Neural cell (in vitro differentiated cells): Measurements from ENCODE around the gene PMM2. TPM values are rescaled to one million over a fixed set of nuclear protein-coding genes. Genes with fewer than 3 reads are reported as not detected.

Experiments
- H2AFZ ChIP-seq: fragments of 200-600, 300-800 bp; sonication (generic), shearing (Covaris generic); 2 replicates; pipeline ENCODE4 v1.6.0; 2014; ENCODE audit warnings: low read depth, mild to moderate bottlenecking, antibody characterized with exemption, low read length, moderate library complexity
- H3F3A ChIP-seq: fragments of 200-600 bp; shearing (Covaris generic); 2 replicates; pipeline ENCODE4 v1.6.1; 2016; ENCODE audit warnings: mild to moderate bottlenecking, moderate library complexity, mixed read lengths, antibody characterized with exemption, low read length; ENCODE audit not compliant: insufficient read depth, poor library complexity, severe bottlenecking
- H3K27ac ChIP-seq: fragments of 200-600, 300-800 bp; sonication (generic), shearing (Covaris generic); 2 replicates; pipeline ENCODE4 v1.5.1; 2014; ENCODE audit warnings: mild to moderate bottlenecking, low read length, moderate library complexity
- H3K27me3 ChIP-seq: fragments of 300-800, 200-600 bp; sonication (generic), shearing (Covaris generic); 2 replicates; pipeline ENCODE4 v1.6.0; 2014; ENCODE audit warnings: mild to moderate bottlenecking, low read depth, low read length, moderate library complexity; ENCODE audit not compliant: insufficient read depth
- H3K36me3 ChIP-seq: fragments of 300-800, 200-600 bp; sonication (generic), shearing (Covaris generic); 2 replicates; pipeline ENCODE4 v1.5.1; 2014; ENCODE audit warnings: mild to moderate bottlenecking, antibody characterized with exemption, low read length, moderate library complexity; ENCODE audit not compliant: insufficient read depth
- H3K4me2 ChIP-seq: fragments of 300-800, 200-600 bp; sonication (generic), shearing (Covaris generic); 2 replicates; pipeline ENCODE4 v1.6.0; 2014; ENCODE audit warnings: mild to moderate bottlenecking, low read length
- H3K4me3 ChIP-seq: fragments of 300-800, 200-600 bp; sonication (generic), shearing (Covaris generic); 2 replicates; pipeline ENCODE4 v1.5.1; 2014; ENCODE audit warnings: mild to moderate bottlenecking, low read length, moderate library complexity
- H3K79me2 ChIP-seq: fragments of 200-600 bp; shearing (Covaris generic); replicated peaks from 2 replicates; pipeline ENCODE4 v1.6.0; 2014; ENCODE audit warnings: mild to moderate bottlenecking, low read length, moderate library complexity; ENCODE audit not compliant: insufficient read depth
- H3K9ac ChIP-seq: fragments of 300-800, 200-600 bp; sonication (generic), shearing (Covaris generic); 2 replicates; pipeline ENCODE4 v1.6.1; 2016; ENCODE audit warnings: mild to moderate bottlenecking, low read length, mixed read lengths
- H3K9me2 ChIP-seq: fragments of 200-600 bp; shearing (Covaris generic); 2 replicates; pipeline ENCODE4 v1.6.1; 2016; ENCODE audit warnings: mild to moderate bottlenecking, low read length, mixed read lengths; ENCODE audit not compliant: insufficient read depth
- H3K9me3 ChIP-seq: fragments of 200-600, 300-800 bp; sonication (generic), shearing (Covaris generic); 2 replicates; pipeline ENCODE4 v1.6.1; 2016; ENCODE audit warnings: mild to moderate bottlenecking, mixed run types, low read length, moderate library complexity, mixed read lengths
- H4K20me1 ChIP-seq: fragments of 200-600 bp; shearing (Covaris generic); 2 replicates; pipeline ENCODE4 v1.6.1; 2016; ENCODE audit warnings: mild to moderate bottlenecking, mixed run types; ENCODE audit not compliant: insufficient read depth
- CTCF ChIP-seq: fragments of 450-650 bp; IDR thresholded peaks from 2 replicates; pipeline ENCODE4 v1.5.1; 2014; ENCODE audit warnings: antibody characterized with exemption, mild to moderate bottlenecking, moderate library complexity; ENCODE audit not compliant: poor library complexity, severe bottlenecking
- EP300 ChIP-seq: fragments of 450-650 bp; conservative IDR thresholded peaks from 2 replicates; pipeline ENCODE4 v1.6.1; 2014; ENCODE audit warnings: antibody characterized with exemption, mild to moderate bottlenecking, moderate library complexity; ENCODE audit not compliant: poor library complexity, severe bottlenecking
- EZH2 ChIP-seq: fragments of 200-600, 300-800 bp; shearing (Covaris generic), sonication (generic); IDR thresholded peaks from 2 replicates; pipeline ENCODE4 v1.6.1; 2014; ENCODE audit warnings: antibody characterized with exemption, low read length, borderline replicate concordance, mild to moderate bottlenecking; ENCODE audit not compliant: insufficient read depth, poor library complexity, severe bottlenecking
- MXI1 ChIP-seq: fragments of 450-650 bp; conservative IDR thresholded peaks from 2 replicates; pipeline ENCODE4 v1.6.1; 2014; ENCODE audit warnings: antibody characterized with exemption, mild to moderate bottlenecking; ENCODE audit not compliant: poor library complexity, severe bottlenecking
- POLR2AphosphoS5 ChIP-seq: IDR thresholded peaks from 2 replicates; pipeline ENCODE4 v1.6.1; 2012
- RAD21 ChIP-seq: fragments of 450-650 bp; conservative IDR thresholded peaks from 2 replicates; pipeline ENCODE4 v1.6.1; 2014; ENCODE audit warnings: antibody characterized with exemption, mild to moderate bottlenecking, moderate library complexity
- REST ChIP-seq: IDR thresholded peaks from 2 replicates; pipeline ENCODE4 v1.6.1; 2012; ENCODE audit warnings: borderline replicate concordance
- SMC3 ChIP-seq: fragments of 450-650 bp; conservative IDR thresholded peaks from 2 replicates; pipeline ENCODE4 v1.6.1; 2014; ENCODE audit warnings: antibody characterized with exemption, mild to moderate bottlenecking, moderate library complexity; ENCODE audit not compliant: poor library complexity
- TAF1 ChIP-seq: IDR thresholded peaks from 2 replicates; pipeline ENCODE4 v1.6.1; 2012; ENCODE audit warnings: low read depth
- polyA plus RNA-seq: library from polyadenylated mRNA; depleted of rRNA; stranded (reverse); fragments of >200 nt; gene quantifications from 2 replicates; pipeline ENCODE4 v1.2.3, GENCODE V29; 2014

PMM2 gene
- polyA plus RNA-seq, 1 donor from 2014 or later: 20.2 TPM

GRCh38 chr16:8878523-8878911, 80.9 kb downstream of the PMM2 start:
- no peaks in the 10 kb centered on the region for H4K20me1 ChIP-seq
- H3K9me3 ChIP-seq: no peaks in the 10 kb centered on the region

DNA sequence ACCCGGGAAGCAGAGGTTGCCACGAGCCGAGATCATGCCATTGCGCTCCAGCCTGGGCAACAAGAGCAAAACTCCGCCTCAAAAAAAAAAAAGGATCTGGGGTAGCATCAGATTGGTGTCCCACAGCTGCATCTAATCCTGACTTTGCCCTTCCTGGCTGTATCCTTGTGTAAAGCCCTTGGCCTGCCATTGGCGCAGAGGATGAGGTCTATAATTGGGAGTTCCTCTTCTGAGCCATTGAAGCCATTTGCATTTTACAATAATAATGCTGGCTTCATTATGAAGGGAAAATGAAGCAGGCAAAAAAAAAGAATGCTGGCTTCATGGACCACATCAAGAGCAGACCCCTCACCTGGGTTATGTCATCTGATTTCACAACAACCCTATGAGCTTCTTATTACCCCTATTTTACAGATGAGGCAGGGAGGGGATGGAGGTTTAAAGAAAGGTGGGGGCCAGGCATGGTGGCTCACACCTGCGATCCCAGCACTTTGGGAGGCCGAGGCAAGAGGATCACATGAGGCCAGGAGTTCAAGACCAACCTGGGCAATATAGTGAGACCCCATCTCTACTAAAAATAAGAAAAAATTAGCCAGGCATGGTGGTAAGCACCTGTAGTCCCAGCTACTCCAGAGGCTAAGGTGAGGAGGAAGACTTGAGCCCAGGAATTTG, 83.3 kb downstream of the PMM2 start:
- no peak overlapping the region for H3K4me3 ChIP-seq
- no peaks in the 10 kb centered on the region for H3K79me2 ChIP-seq
- TF ChIP-seq REST (no peak), SMC3 (no peak), RAD21 (no peak), POLR2AphosphoS5 (no peak), TAF1 (no peak)
- no peak overlapping the region for H3K27ac ChIP-seq
- H3K9me3 ChIP-seq: no peaks in the 10 kb centered on the region
- H4K20me1 ChIP-seq: no peaks in the 10 kb centered on the region
- no peaks in the 10 kb centered on the region for H3K36me3 ChIP-seq
- no peak overlapping the region for H3K9ac ChIP-seq
- H3K4me2 ChIP-seq: no peak overlapping the region
- no peaks in the 10 kb centered on the region for H3F3A ChIP-seq
- H3K27me3 ChIP-seq: no peaks in the 10 kb centered on the region
- H3K9me2 ChIP-seq: no peaks in the 10 kb centered on the region
- no peak overlapping the region for H2AFZ ChIP-seq

More at GRCh38 chr16:8878523-8878911, 80.9 kb downstream of the PMM2 start:
- H3K9ac ChIP-seq: no peak overlapping the region
- no peak overlapping the region for H3K27ac ChIP-seq
- no peak overlapping the region for H3K4me3 ChIP-seq
- H3K36me3 ChIP-seq: no peaks in the 10 kb centered on the region
- no peak overlapping the region for H3K4me2 ChIP-seq
- no peaks in the 10 kb centered on the region for H3K9me2 ChIP-seq
- TF ChIP-seq POLR2AphosphoS5 (no peak), TAF1 (no peak), REST (no peak), CTCF (no peak), EP300 (no peak), RAD21 (no peak), EZH2 (no peak), SMC3 (no peak), MXI1 (no peak)
- no peaks in the 10 kb centered on the region for H3K79me2 ChIP-seq
- H2AFZ ChIP-seq: no peak overlapping the region
- no peaks in the 10 kb centered on the region for H3F3A ChIP-seq
- H3K27me3 ChIP-seq: no peaks in the 10 kb centered on the region
